HG03045 (cell line): Measurements from ENCODE around the gene NECTIN1.

Experiments used
- ATAC-seq: cut with Tn5 transposase; IDR thresholded peaks from one replicate; pipeline ENCODE4 v1.9.1; 2021; ENCODE audit warnings: mild to moderate bottlenecking, moderate library complexity; ENCODE audit not compliant: unreplicated experiment

Gene NECTIN1

DNA sequence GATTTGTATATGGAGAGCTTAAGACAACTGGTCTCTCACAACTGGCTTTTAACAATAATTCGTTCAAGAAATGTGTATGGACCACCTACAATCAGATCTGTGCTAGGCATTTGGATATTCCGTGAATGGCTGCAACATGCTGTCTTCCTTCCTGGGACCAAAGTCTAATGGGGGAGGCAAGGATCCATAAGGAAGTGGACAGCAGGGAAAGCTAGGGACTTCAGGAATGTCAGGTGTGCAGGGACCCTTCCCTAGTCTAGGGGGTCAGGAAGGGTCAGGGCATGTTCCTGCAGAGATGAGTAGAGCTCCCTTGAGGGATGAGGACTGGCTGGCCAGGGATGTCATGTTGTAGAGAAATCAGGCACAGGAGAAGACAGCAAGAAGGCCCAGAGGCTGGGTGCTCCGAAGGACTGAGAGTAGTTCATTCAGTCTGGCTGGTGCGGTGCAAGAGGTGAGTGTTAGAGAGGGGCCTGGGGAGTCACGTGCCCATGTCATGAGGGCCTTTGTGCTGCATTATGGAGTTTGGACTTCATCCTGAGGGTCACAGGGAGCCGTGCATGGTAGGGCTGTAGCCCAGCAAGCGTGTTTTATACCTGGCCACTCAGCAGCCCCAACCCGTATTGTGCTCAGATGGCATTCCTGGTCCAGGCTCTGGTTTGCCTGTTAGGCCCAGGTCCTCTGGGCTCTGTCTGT is 8.5 kb upstream of the NECTIN1 start:
- no peak for ATAC-seq

DNA sequence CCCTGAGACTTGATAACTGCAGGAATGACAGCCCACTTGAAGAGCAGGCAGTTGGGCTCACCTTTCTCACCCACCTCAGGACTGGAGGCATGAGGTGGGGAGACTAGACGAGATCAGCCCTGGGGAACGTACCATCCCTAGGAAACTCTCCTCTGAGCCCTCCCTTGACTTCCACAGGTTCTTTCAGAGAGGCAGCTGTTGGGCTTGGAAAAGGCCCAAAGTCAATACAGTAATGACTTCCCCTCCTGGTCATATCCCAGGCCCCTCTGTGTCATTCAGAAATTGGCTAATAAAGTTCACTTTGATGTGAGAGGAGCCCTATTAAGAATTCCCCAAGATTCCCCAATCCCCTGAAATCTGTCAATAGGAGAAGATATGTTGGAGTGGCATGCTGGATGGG is 5.8 kb upstream of the NECTIN1 start:
- no peak for ATAC-seq

DNA sequence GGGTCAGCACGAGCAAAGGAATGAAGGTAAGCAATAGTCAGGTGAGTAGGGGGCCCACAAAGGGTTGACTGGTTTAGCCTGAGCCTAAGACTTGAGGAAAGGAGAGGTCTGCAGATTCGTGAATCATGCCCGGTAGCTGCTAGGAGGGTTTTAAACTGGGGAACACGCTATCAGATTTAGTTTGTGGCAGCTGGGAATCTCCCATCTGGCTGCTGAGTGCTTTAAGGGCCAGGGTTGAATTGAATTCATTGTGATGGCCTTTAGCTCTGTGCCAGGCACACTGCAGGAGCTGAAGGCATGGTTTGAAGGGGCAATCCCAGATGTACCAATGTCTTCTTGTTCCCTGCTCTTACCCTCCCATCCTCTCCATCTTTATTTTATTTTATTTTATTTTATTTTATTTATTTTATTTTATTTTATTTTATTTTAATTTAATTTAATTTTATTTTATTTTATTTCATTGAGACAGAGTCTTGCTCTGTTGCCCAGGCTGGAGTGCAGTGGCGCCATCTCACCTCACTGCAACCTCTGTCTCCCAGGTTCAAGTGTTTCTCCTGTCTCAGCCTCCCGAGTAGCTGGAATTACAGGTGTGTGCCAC is 1.9 kb upstream of the NECTIN1 start:
- ATAC-seq, result no peak

DNA sequence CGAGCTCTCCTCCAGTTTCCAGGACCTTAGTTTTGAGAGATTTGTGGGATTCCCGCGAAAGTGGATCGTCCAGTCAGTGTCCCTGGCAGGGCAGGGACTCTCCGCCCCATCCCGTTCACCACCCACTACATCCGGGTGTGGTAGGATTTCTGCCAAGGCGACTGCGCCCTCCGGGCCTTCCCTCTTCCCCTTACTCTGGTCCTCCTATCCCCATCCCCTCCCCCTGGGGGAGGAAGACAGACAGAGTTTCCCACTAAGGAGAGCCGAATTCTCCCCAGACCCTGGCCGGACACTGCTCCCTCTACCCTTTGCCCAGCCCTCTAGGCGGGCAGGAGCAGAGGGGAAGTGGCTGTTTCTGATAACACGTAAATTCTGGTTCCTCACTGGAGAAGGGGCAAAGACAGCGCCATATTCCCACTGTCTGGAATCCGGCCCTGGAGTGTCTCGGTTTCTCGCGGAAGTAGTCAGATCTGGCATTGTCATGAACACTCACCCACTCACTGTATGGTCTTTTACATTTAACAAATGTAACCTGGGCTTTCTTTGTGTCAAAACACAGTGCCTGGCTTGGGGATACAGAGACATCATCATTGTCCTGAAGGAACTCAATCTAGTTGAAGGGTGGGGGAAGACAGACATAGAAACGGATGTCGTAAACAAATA is 1.1 kb upstream of the NECTIN1 start:
- no peak for ATAC-seq

DNA sequence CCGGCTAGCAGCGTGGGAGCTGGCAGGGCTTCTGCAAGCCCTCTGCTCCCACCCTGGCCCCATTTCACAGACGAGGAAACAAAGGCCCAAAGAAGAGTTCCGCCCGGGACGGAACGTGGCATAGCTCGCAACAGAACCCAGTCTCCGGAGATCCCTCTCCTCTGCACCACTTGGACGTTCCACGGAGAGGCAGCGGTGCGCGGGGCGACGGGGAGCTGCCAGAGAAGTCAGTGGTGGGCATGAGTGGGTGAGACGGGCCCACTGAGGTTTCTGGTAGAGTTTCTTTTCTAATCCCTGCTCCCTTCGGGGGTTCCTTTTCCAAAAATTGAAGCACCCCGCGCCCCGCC is 554 bp upstream of the NECTIN1 start:
- ATAC-seq, result peak; percentile 22

DNA sequence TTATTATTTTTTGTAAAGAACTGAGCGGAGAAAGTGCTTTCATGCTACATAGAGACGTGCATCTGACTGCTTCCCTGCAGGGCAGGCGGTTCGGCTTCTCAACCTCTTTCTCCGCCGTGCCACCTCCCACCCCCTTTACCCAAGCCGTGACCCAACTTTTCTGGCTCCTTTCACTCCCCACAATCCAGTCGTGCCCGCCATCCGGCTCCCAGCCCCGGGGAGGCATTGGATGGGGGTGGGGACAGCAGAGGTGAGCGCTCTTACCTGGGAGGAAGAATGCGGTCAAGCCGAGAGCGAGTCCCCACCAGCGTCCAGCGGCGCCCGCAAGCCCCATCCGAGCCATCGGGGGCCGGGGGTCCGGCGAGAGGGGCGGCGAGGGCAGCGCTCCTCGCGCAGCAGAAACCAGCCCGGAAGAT is 781 bp downstream of the NECTIN1 start:
- no peak for ATAC-seq

- no peak for ATAC-seq
These were observed 1.4 kb downstream of the NECTIN1 start for GRCh38 chr11:119727523-119728151.

- no peak for ATAC-seq
These were observed 2.1 kb downstream of the NECTIN1 start for GRCh38 chr11:119726585-119727522.

GRCh38 chr11:119726150-119726553 is 2.8 kb downstream of the NECTIN1 start:
- no peak for ATAC-seq

DNA sequence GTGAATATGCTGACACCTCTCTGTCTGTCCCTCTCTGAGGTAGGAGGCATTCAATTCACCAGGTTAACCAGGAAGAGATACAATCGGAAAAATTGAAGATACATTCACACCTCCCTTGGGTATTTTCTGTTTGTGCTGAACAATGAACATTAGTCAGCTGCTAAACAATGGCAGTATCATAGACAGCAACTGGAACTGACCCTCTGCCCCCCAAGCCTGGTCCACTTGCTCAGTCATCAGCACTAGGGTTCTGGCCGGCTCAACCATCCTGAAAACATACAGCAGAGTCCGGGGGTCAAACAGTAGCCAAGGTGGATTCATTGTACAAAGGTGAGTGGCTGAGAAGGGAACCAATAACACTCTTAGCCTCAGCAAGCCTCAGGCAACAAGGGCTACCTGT is 4.0 kb downstream of the NECTIN1 start:
- no peak for ATAC-seq

- ATAC-seq, result no peak
These were observed 5.1 kb downstream of the NECTIN1 start for GRCh38 chr11:119723952-119724325.

DNA sequence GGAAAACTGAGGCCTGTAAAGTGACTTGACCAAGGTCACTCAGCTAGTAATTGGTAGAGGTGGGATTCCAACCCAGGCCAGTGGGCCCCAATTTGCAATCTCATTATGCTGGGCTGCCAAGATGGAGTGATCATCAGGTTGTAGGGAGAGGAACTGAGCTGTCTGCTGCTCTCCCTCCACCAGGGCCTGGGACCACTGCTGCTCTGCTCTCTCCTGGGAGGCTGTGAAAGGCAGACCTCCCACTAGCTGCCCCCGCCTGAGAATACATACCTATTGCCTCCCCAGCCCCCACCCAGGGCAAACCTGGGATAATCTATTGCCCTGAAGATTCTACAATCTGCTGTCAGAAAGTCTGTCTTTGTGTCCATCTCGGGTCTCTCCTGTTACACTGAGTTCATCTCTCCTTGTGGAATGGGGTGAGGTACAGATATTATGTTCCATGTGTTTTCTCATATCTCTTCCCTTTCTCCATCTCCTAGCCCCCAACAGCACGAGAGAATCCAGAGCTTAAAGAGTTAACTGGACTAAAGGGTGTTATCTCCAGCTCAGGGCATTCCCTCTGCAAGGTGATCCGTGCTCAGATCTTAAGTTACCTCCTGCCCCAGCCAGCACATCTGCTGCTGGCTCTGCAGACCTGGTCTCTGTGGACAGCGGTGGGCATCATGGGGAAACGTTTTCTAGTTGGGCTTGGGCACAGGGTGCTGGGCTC is 5.6 kb downstream of the NECTIN1 start:
- ATAC-seq, result no peak

DNA sequence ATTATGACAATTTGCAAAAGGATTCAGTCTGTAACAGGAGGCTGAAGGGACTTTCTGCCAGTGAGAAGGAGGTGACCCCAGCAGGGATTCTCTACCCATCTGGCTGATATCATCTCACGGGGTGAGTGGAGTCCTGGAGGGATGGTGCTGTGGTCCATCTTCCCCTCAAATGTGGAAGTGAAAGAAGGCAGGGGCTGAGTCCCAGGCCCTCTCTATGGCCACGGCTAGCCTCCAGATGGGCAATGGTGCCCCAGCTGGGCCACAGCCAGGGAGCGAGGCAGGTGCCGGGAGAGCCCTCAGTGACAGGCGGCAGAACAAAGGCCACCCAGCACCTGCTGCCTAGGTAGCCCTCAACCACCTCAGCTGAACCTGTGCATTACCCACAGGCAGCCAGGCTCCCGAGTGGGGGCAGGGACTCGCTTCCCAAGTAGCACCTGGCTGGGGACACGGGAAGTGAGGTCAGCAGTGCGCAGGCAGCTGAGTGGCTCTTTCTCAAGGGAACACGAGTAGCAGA is 6.7 kb downstream of the NECTIN1 start:
- ATAC-seq, result no peak

- no peak for ATAC-seq
These were observed 7.6 kb downstream of the NECTIN1 start for GRCh38 chr11:119721129-119722120.

- ATAC-seq, result no peak
These were observed 8.6 kb downstream of the NECTIN1 start for GRCh38 chr11:119720311-119720913.

- no peak for ATAC-seq
These were observed 11.0 kb downstream of the NECTIN1 start for GRCh38 chr11:119717839-119718534.

DNA sequence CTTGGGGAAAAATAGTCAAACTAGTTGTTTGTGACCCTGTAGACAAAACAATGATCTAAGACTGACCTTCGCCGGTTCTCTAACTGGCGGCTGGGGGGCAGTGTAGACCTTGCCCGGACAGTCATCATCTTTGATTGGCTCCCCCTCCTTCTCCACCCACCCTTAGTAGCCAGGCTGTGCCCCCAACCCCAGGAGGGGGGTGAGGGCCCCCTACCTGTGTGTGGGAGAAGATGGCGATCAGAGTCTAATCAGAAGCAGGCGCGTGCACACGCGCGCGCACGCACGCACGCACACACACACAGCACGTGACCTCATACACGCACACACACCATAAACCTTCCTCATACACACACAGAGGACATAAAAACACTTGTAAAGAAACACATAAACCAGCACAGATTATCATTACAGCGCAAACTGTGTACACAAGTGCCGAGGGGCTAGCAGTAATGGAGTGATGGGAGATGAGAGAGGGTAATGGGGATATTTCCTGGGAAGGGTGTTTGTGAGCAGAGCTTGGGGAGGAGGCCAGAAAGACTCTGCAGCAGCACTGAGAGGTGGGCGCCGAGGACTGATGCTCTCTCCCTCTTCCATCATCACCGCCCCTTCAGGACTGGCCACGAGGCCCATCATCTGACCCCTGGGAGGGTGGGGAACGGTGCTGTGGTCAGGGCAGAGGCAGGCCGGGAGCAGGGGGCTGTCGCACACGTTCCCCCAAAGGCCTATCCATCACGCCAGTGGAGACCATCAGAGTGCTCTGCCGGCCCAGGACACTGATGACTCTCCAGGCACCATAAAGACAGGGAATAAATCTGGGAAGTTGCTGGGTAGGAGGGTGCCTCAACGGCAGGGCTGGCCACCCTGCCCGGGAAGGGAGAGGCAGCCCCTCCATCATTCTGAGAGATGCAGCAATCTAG is 12.2 kb downstream of the NECTIN1 start:
- ATAC-seq, result no peak
